Keratinocyte (primary cell): ENCODE results near the gene CTNNBL1.

Experiments used
- CTCF ChIP-seq, 3 experiments: IDR thresholded peaks in 1 of 3; conservative IDR thresholded peaks in 1 of 3; optimal IDR thresholded peaks in 1 of 3; 2 replicates in 2 of 3; 3 replicates in 1 of 3; pipeline versions ENCODE3 to v1.5.1; 2011; ENCODE audit warnings: low read length in 3 of 3, mild to moderate bottlenecking in 3 of 3, moderate library complexity in 2 of 3, control low read depth in 1 of 3, inconsistent platforms in 1 of 3; ENCODE audit not compliant: insufficient read depth in 2 of 3; ENCODE audit errors: extremely low read depth in 1 of 3
- EZH2 ChIP-seq: IDR thresholded peaks from one replicate; pipeline ENCODE4 v1.6.1; 2012; ENCODE audit warnings: inconsistent platforms, mild to moderate bottlenecking, low read length, moderate library complexity

DNA sequence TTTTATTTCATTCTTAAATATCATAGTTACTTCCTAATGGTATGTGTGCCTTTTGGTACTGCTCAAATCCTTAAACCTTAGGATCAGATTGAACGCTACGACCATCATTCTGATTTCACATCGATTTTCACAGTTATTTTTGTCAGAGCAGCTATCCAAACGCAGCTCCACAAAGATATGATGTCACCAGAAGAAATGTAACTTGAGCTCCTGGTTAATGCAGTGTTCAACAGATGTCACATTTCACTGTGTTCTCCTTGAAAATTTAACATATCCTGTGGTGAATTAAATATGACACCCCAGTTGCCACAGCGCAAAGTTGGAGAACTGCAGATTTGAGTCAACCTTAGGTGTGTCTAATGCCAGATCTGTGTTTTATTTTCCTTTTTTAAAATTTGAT, 81.4 kb downstream of the CTNNBL1 start:
- TF ChIP-seq CTCF (optimal IDR thresholded peaks at IDR 0.05 in 1 of 3, IDR thresholded peaks at IDR 0.05 in 1 of 3, conservative IDR thresholded peaks at IDR 0.05 in 1 of 3; ENCODE audit: extremely low read depth in 1 of 3, insufficient read depth in 2 of 3, low read length in 3 of 3) (no peak), EZH2 (no peak)
